Hematopoietic multipotent progenitor cell treated with erythropoietin and hydrocortisone succinate and interleukin-3 and kit ligand, for 8 days (in vitro differentiated cells): Measurements from ENCODE around the gene GLRB.
A peak's percentile ranks its signal among the peaks of the same experiment; 100 is the strongest.
"Not testable (repeated sequence)": the region's sequence is repeated elsewhere in the genome, so short reads cannot be mapped to it uniquely, and the experiment has no call there.

ENCODE experiments used
- DNase-seq: peaks from one replicate; pipeline ENCODE4 v3.0.0-alpha.2; 2015

Gene GLRB

DNA sequence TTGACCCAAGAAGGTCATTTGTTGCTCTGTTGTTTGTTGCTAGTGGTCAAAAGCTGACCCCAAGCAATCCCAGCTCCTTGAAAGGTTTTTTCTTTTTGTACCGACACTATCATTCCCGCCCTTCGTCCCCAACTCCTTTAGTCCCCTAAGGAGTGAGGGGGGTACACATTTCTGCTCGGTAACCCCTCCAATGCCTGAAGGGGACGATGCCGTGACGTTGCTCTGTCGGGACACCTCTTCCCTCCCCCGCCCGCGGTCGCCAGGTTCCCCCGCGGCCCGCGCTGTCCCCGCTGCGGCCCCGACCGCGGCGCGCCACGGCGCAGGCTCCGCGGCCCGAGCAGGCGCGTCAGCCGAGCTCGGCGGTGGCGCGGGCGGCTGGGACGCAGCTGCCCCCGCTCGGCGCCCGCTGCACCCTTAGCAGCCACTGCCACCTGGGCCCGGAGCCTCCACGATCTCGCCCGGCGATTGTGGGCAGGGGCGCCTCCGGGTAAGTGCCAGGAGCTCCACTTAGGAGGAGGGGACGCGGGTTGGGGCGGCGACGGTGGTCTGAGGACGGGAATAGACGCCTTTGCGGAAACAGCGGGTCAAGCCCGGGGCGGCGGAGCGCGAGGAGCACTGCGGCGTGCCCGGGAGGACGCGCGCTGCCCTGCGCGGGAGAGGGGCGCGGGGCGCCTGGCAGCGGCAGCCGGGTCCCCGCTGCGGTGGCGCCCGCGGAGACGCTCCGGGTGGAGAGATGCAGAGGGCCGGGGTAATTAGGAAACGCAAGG is at the start of gene GLRB:
Gene GLRB, plus strand, starts transcription at position 340 of the 767 bp plus-strand sequence. CDS start 1,875 bp downstream, outside the sequence.
- no peak for DNase-seq

DNA sequence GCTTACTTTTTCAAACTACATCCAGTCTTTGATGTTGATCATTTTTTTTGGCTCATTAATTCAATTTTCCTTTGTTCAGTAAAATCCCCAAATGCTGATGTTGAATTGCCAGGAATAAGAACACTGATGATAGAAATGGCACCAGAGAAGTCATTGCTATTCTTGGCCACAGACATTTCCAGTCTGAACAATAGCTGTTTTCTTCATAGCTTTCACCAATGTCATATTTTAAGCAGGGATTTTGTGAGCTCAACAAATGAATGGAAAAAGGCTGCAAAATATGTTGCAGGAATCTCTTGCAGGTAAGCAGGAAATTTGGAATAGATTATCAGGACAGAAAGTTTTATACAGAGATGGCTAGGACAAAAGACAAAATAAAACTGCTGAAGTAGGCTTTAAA is 40.5 kb upstream of the GLRB start:
- DNase-seq = no peak

DNA sequence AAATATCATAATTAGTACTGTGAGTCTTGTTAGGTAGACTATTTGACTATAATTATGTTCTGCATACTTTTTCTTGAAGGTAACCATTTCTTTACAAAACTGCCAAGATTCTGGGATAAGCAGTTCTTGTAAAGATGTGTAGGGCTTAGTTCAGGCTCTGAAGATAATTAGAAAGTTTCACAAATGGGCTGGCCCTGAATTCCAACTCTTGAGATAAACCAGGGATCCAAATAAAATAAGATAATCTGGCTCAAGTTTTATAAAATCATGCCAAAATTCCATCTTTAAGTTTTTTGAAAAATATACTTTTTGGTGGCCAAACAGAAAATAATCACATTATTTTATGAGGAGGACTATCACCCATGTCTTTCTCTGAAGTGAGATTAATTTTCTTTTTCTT is 35.5 kb upstream of the GLRB start:
- no peak for DNase-seq

DNA sequence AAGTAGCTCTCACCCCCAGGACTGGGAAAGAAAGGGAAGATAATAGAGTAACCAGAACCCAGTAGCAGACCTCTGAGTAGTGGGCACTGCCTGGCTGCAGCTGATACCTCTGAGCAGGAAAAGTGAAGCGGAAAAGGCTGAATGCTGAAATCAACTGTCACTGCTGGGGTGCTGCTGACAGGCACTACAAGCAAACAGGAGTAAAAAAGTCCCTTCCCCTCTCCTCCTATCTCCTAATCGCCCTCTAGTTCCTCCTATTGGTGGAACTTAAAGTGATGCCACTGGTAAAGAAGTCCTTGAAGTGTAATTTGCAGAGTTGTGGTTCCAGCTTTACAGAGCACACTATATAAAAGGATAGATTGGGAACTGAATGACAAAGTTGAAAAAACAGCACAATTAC is 32.8 kb upstream of the GLRB start:
- DNase-seq = peak; percentile 59

DNA sequence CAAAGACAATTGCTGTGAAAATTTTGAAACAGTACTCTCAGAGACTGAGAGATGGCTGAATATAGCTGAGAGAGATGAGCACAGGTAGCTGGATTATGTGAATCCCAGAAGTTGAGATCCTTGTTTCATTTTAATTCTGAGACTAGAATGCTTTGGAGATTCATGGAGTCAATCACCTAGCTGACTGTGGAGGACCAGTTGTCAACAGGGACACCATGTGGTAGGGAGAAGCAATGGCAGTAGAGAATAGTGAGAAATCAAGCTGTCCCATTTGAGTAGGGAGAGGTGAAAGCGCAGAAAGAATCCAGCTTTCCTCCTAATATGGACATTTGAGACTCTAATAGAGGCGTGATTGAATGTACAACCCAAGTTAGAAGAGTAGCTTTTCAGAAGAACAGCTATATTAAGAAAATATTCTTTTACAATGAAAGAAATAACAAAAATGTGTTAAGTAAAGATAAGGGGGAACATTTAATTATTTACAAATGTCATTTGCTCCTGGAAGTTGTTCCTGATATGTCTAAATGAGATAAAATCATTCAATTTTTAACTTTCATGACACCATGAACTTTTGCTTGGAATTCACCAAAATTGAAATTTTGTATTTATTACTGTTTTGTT is 30.3 kb upstream of the GLRB start:
- peak; percentile 68 for DNase-seq

DNA sequence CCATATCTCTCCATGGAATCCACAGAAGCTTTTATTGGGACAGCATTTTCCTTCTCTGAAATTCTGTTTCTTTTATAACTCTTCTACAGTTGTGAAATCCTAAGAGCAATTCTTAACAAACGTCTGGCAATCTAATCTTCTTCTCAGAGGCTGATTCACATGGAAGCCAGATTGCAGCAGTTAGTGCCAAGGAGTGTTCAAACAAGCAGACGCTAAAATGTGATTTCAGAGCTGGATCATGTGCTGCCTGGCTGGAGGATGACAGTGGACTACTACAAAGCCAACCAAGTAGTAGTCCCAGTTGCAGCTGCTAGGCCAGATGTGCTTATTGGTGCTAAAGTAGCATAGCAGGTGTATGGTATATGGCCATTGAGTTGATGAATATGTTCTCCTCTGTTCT is 27.7 kb upstream of the GLRB start:
- DNase-seq = no peak

DNA sequence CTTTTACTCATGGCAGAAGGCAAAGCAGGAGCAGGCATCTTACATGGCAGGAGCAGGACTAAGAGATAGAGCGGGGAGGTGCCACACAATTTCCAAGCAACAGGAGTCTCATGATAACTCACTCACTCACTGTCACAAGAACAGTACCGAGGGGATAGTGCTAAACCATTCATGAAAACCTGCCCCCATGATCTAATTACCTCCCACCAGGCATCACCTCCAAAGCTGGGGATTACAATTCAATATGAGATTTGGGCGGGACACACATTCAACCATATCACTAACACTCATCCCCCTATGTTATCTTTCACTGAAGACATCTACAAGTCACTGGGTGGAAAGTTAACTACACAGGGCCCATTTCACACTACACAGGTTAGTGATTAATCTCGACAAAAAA is 25.4 kb upstream of the GLRB start:
- DNase-seq = no peak

DNA sequence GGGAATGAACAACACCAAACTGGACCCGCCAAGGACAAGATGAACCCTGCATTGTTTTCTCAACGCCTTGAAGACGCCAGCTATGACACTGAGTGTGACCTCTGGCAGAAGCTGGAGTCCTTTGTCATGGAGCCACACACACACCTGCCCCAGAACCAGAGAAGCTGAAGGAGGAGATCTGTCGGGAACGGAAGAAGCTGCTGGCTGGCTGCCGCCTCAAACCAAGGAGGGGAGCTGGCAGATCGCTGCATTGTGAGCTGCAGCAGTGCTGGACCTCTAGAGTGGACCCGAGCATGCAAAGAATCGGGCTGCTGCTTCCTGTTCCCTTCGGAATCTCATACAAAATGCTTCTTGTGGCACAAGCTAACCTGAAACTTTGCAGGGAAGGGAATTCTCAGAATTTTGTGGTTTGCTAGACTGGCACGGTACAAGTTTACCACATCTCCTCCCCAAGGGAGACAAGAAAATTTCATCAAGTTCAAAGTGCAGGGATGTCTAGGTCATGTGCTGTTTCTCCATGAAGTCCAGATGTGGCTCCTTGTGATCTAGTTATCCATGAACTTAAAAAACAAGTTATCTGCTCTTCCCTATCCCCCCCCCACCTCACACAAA is 23.4 kb upstream of the GLRB start:
- no peak for DNase-seq

DNA sequence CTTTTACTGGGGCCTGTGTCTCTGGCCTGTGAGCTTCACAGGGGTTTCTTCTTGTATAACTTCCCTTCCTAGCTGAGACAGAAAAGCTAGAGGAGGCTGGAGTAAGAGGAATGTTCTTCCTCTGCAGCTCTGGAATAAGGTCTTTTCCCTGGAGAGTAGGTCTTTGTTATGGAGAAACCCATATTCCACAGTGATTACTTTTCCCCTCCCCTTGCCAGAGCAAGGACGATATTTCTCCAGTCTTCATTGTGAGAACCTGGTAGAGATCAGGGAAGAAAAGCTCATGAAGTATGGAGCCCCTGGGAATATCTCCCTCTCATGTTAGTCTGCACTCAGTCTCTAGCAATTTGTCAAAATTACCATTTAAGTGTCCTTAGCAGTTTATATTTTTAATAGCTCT is 18.7 kb upstream of the GLRB start:
- no peak for DNase-seq

DNA sequence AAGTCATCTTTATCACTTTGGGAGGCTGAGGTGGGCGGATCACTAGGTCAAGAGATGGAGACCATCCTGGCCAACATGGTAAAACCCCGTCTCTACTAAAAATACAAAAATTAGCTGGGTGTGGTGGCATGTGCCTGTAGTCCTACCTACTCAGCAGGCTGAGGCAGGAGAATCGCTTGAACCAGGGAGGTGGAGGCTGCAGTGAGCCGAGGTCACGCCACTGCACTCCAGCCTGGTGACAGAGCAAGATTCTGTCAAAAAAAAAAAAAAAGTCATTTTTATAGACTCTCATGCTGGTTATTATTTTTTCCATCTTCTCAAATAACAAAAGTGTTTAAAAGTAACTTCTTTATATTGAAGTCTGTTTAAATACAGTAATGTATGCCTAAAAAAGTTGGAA is 17.1 kb upstream of the GLRB start:
- DNase-seq = not testable (repeated sequence)

DNA sequence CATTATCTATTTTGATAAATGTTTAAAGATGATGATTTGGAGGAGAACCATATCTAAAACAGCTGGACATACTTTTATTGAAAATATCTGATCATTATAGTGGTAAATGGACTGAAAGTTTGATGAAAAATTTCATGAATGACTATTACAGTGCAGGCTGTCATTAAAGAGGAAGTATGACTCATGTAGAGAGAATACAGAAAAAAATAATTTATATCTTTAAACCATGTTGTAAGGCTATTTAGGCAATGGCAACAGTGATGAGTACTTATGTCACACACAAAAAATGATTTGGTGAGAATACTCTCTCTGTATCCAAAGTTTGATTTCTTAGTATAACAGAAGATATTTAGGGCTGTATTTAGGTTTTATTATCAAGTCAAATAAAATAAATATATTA is 3.9 kb upstream of the GLRB start:
- DNase-seq = no peak

DNA sequence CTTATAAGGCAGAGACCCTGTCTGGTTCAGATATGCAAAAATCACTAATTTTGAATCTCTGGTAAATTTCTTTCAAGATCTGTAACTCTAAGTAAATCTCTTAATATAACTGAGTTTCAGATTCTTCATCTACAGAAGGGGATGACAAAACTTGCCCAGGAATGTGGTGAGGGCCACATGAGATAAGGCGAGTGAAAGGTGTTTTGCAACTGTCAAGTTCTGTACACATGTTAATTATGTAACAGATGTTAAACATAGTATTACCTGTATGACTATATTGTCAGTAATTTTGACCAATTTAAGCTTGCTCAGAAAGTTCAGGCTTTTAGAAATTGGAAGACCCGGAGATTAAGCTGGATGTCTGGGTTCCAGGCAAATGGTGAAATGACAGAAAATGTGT is 549 bp upstream of the GLRB start:
- DNase-seq = no peak

DNA sequence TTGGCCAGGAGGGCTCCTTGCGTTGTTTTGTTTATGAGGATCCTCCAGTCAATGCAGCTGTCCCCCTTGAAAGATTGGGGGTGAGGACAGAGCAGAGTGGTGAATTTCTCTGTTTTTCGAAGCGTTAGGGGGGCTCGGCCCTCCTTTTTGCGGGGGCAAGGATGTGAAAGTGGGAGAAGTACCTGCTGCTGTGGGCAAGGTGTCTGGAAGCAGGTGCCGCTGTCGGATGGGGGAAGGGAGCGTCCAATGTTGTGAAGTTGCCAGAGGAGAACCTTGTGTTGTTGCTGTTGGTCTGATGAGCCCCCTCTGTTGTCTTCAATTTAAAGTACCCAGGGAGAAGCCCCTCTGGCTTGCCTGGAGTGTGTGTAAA is 613 bp downstream of the GLRB start:
- DNase-seq = no peak

DNA sequence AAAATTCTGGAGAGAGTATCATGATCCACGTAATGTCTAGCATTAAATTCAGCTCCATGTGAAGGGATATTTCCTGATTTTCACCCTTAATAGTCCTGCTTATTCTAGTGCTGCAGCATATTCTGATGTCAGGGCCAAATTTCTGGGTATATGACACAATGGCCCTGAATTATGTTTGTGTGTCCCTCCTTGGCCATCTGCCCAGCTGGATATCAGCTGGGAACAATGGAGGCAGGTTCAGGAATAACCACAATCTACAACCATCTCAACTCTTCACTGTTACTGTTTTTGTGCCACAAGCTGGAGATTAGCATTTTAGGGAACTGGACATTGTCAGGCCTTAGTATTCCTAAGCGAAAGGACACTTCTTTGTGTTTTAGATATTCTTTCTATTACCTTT is 3.5 kb downstream of the GLRB start:
- DNase-seq = no peak

DNA sequence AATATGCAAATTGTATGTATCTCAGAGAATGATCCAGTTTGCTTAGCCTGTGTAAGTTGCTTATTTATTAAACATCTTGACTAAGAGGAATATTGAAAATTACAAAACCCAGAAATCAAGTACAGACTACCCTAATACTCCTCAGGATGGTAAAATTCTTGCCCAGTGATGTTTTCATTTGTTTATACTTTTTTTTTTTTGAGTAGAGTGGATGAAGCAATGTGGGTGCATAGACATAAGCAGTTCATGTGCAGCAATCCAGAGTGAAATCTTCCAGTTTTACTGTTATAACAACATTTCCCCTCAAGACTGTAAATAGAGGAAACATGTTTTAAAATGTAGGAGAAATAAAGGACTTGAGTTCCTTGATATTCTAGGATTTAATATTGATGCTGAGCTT is 4.7 kb downstream of the GLRB start:
- DNase-seq = no peak

DNA sequence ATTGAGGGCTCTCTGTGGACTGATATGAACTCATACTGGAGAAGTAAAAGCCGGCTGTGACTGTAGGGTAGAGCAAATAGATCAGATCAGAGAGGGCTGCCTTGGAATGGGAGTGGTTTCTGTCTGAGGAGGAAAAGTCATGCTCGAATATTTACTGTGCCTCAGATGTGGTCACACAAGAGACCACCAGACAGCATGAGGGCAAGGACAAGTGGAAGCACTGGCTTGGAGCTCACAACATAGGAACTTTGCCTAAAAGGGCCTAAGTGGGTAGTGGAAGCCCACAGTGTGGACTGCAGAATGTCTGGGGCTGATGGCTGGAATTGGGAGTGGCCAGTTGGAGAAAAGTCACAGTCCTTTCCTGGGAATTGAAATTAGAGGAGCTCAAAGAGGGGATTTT is 19.8 kb downstream of the GLRB start:
- no peak for DNase-seq

DNA sequence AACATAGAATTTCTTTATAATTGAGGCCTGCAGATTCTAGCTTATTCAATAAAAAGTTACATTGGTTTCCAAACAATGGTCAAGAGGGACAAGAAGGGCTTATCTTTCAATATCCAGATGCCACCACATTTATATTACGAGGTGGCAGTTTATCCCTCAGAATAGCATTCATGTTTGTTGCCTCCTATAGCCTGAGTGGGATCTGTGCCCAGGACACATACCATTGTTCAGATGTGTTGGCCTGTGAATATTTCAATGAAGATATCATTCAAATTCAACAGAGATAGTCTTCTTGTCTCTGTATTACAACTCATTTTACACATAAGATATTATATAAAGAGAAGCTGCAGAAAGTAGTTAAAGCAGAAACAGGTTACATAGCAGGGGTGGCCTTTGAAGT is 20.5 kb downstream of the GLRB start:
- no peak for DNase-seq

DNA sequence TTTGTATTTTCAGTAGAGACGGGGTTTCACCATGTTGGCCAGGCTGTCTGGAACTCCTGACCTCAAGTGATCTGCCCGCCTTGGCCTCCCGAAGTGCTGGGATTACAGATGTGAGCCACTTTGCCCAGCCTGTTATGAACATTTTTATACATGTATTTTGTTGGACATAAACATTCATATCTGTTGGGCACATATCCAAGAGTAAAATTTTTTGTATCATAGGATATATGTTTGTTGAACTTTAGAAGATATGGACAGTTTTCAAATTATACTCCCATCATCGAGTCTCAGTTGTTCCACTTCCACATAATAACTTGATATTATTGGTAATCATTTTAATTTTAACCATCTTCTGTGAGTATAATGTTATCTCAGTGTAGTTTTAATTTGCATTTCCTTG is 23.6 kb downstream of the GLRB start:
- no peak for DNase-seq

DNA sequence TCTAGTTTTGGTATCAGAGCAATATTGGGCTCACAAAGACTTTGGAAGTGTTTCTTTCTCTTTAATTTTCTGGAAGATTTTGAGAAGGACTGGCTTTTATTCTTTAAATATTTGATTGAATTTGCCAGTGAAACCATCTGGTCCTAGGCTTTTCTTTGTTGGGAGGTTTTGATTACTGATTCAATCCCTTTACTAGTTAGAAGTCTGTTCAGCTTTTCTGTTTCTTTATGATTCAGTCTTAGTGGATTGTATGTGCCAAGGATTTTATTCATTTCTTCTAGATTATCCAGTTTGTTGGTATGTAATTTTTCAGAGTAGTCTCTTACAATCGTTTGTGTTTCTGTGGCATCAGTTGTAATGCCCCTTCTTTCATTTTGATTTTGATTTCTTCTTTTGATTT is 28.6 kb downstream of the GLRB start:
- DNase-seq = no peak

DNA sequence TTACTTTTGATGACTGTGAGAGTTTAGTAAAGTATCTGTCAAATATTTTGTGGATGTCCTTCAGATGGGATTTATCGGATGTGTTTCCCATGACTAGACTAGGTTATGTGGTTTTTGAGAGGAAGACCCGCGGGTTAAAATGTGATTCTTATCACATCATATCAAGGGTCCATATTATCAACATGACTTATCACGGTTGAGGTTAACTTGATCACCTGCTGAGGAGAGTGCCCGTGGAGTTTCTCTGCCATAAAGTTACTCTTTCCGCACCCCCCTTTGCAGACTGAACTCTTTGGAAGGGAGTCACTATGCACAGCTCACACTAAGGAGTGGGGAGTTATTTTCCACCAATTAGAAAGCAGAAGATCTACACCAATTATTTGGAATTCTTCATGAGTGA is 38.7 kb downstream of the GLRB start:
- no peak for DNase-seq

DNA sequence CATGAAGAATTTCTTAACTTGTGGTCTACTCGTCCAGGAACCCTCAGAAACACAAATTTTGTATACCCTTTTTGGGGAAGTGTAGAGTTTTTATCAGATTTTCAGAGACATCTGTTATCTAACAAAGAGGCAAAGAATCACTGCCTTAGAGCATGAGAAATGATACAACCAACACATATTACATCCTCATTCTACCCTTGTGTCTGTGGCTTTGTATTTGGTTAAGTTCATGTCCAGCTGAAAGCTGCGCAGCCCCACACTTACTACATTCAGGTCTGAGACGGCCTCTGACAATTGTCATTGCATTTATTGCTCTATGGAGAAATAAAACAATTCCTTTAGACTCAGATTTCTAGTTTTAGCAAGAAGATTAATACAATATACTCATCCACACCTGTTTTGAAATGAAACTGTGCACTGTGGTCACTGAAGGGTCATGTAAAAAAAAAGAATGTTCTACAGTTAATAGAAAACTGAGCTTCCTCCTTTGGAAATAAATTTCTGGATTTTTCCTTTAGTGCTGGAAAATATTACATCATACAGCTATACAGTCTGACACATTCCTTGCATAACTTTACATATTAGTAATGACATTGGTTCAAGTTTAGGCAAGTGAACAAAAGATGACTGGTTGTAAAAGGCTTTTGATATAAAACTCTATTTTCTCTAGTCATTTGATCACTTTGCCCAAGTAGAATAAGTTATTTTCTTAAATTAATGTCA is 39.8 kb downstream of the GLRB start:
- DNase-seq = no peak

DNA sequence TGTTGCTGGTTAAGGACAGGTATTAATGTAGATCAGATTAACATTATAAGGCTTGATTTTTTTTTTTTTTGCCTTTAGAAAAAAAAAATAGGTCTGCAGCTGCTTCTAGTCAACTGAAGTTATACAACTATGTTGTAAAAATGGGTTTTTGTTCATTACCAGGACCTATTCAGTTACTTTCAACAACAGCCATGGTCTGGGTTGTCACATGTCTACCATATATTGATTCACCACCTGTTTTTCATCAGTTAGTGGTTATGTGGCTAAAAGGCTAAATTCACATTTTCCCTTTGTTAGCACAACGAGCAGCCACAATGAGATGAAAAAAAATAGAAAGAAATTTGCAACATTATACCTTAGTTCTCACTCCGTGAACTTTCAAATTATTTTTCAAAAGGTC is 45.5 kb downstream of the GLRB start:
- DNase-seq = no peak

DNA sequence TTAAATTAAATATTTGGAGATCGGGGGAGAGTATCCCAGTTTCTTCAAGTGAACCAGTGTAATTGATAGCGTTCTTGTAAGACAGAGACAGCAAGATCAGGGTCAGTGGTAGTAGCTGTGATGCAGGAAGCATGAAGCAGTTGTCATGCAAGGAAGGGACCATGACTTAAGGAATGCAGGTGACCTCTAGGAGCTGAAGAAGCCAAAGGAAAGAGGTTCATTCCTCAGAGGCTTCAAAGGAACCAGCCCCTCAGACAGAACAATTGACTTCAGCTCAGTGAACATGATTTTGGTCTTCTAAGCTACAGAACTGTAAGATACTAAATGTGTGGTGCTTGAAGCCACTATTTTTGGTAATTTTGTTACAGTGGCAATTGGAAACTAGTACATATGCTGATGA is 51.6 kb downstream of the GLRB start:
- no peak for DNase-seq

DNA sequence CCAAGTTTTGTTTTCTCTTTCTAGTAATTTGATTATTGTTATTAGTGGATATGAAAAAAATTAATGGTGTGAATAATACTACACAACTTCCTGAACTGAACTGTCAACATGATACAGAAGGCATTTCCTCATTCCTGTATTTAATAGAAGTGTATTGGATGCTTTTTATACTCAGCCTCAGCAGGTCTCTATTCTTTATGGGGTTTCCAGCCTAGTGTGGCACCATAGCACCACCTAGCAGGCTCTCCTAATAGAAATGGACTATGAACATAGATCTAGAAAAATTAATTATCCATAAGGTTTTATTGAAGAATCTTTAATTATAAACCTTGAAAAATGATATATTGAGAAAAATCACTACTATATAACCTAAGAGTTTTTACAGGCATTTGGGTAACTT is 52.4 kb downstream of the GLRB start:
- peak; percentile 26 for DNase-seq
